GM12878 (cell line): ENCODE measurements around the gene ROM1. TPM values are rescaled to one million over a fixed set of nuclear protein-coding genes. Genes with fewer than 3 reads are reported as not detected.
A peak's percentile ranks its signal among the peaks of the same experiment; 100 is the strongest.

ENCODE experiments used
- ATAC-seq: fragments of 200-7000 bp; cut with Tn5 transposase; 3 replicates; pipeline ENCODE4 v1.9.1; 2020; ENCODE audit warnings: mild to moderate bottlenecking, moderate library complexity
- BruUV-seq: library from RNA; stranded (reverse); fragments of 400-500 nt; replicated peaks from 2 replicates; lab custom pipeline; 2021; lab: Mats Ljungman, UMichigan
- CTCF ChIA-PET: fragments of 300-600 bp; sonication (Branson Sonifier 250); formaldehyde crosslinking; extraction: SDS; loops from one replicate; lab custom pipeline; 2021; ENCODE audit warnings: inconsistent platforms; lab: Yijun Ruan, JAX
- POLR2A ChIA-PET: fragments of 350-600 bp; formaldehyde crosslinking; extraction: SDS; loops from one replicate; lab custom pipeline; 2021; ENCODE audit warnings: inconsistent platforms; lab: Charles Lee
- RAD21 ChIA-PET: fragments of 300-600 bp; sonication (Branson Sonifier 250); formaldehyde crosslinking; loops from one replicate; lab custom pipeline; 2023; ENCODE audit warnings: antibody characterized with exemption; ENCODE audit not compliant: unreplicated experiment; lab: Charles Lee
- SMC1A ChIA-PET: fragments of 300-600 bp; sonication (Branson Sonifier 250); formaldehyde crosslinking; loops from one replicate; lab custom pipeline; 2023; ENCODE audit not compliant: unreplicated experiment, uncharacterized antibody; lab: Charles Lee
- DNase-seq: peaks from one replicate; pipeline ENCODE4 v3.0.0-alpha.2; 2011; ENCODE audit warnings: low read depth, low spot score
- FAIRE-seq: peaks from 3 replicates; lab custom pipeline; 2011; peaks lifted over from hg19 to GRCh38; lab: Jason Lieb, UNC
- H2AFZ ChIP-seq: 2 replicates; pipeline ENCODE4 v1.6.0; 2011; ENCODE audit warnings: low read depth, low read length, control low read depth; ENCODE audit not compliant: control insufficient read depth
- H3K27ac ChIP-seq: 2 replicates; pipeline ENCODE4 v1.5.1; 2011; ENCODE audit warnings: control low read depth; ENCODE audit not compliant: control insufficient read depth, insufficient read depth
- H3K27me3 ChIP-seq, 2 experiments: replicated peaks in 1 of 2; 2 replicates each; pipeline versions ENCODE4 v1.6.0 to v1.6.1; 2011; ENCODE audit warnings: low read length in 1 of 2; ENCODE audit not compliant: control insufficient read depth in 2 of 2, insufficient read depth in 2 of 2
- H3K36me3 ChIP-seq, 2 experiments: 2 replicates each; pipeline ENCODE4 v1.5.1; 2011; ENCODE audit warnings: low read length in 1 of 2; ENCODE audit not compliant: control insufficient read depth in 2 of 2, insufficient read depth in 2 of 2
- H3K4me1 ChIP-seq: 2 replicates; pipeline ENCODE4 v1.6.1; 2011; ENCODE audit warnings: mild to moderate bottlenecking, low read length, moderate library complexity, mixed read lengths; ENCODE audit not compliant: control insufficient read depth, insufficient read depth
- H3K4me2 ChIP-seq: 2 replicates; pipeline ENCODE4 v1.6.0; 2011; ENCODE audit warnings: control low read depth; ENCODE audit not compliant: control insufficient read depth, insufficient read depth
- H3K4me3 ChIP-seq: fragments of 200-600 bp; sonication (generic); 2 replicates; pipeline ENCODE4 v1.5.1; 2016
- H3K79me2 ChIP-seq: 2 replicates; pipeline ENCODE4 v1.6.0; 2011; ENCODE audit warnings: low read length; ENCODE audit not compliant: control insufficient read depth, insufficient read depth
- H3K9ac ChIP-seq: 2 replicates; pipeline ENCODE4 v1.8.0; 2011; ENCODE audit warnings: low read length, control low read depth, mixed read lengths; ENCODE audit not compliant: control insufficient read depth, insufficient read depth
- H3K9me3 ChIP-seq: replicated peaks from 3 replicates; pipeline ENCODE4 v1.5.1; 2011; ENCODE audit warnings: mild to moderate bottlenecking, low read length; ENCODE audit not compliant: control insufficient read depth, insufficient read depth
- H4K20me1 ChIP-seq: 2 replicates; pipeline ENCODE4 v1.6.0; 2011; ENCODE audit not compliant: control insufficient read depth, insufficient read depth
- BMI1 ChIP-seq: fragments of 450-650 bp; IDR thresholded peaks from 2 replicates; pipeline ENCODE4 v1.6.1; 2016; ENCODE audit warnings: mild to moderate bottlenecking, moderate library complexity, borderline replicate concordance
- CHD1 ChIP-seq: IDR thresholded peaks from 2 replicates; pipeline ENCODE4 v1.6.1; 2012; ENCODE audit warnings: low read depth, low read length, improper control_type of control experiment
- FOXM1 ChIP-seq: IDR thresholded peaks from 2 replicates; pipeline ENCODE4 v1.6.1; 2012; ENCODE audit warnings: low read depth, mild to moderate bottlenecking, inconsistent platforms, low read length, moderate library complexity
- GATAD2B ChIP-seq: fragments of 450-650 bp; conservative IDR thresholded peaks from 2 replicates; pipeline ENCODE4 v1.6.1; 2017; ENCODE audit warnings: low read depth, mild to moderate bottlenecking, moderate library complexity
- IRF3 ChIP-seq: fragments of 450-650 bp; IDR thresholded peaks from 2 replicates; pipeline ENCODE4 v1.6.1; 2014; ENCODE audit warnings: mild to moderate bottlenecking
- TCF3 ChIP-seq: IDR thresholded peaks from 2 replicates; pipeline ENCODE4 v1.6.1; 2012; ENCODE audit warnings: low read depth, mild to moderate bottlenecking, low read length, borderline replicate concordance; ENCODE audit not compliant: insufficient read depth
- WGBS: methylation state at CpG from one replicate; pipeline ENCODE4 v1.1.6; 2016; ENCODE audit warnings: low lambda C conversion rate; ENCODE audit not compliant: insufficient replicate concordance, insufficient coverage; ENCODE audit errors: missing lambda C conversion rate; 5-methylcytosine and 5-hydroxymethylcytosine counted together
- in situ Hi-C: fragments of 300-500 bp; cut with MboI; formaldehyde crosslinking; loops from 9 replicates; pipeline ENCODE4 v1.14.3; 2018; ENCODE audit warnings: mixed read lengths
- intact Hi-C: fragments of 100-400 bp; cut with micrococcal nuclease; formaldehyde crosslinking; loops from one replicate; pipeline ENCODE4 v1.14.2; 2022; ENCODE audit not compliant: unreplicated experiment
- polyA plus RNA-seq, 11 experiments: library from polyadenylated mRNA; depleted of rRNA in 4 of 11; unstranded in 6 of 11; stranded (reverse) in 5 of 11; fragments of >200 nt; fragmentation: Nextera tagmentation in 4 of 11; fragmentation: Illumina TruSeq in 1 of 11; extraction: Ambion mirVana in 4 of 11; extraction: Trizol in 1 of 11; gene quantifications; 1 replicate in 1 of 11; 2 replicates in 10 of 11; pipeline versions ENCODE4 v1.2.1 to v1.2.3, GENCODE V29; 2011 to 2016; ENCODE audit warnings: inconsistent platforms in 2 of 11, missing spikeins in 2 of 11, low read depth in 1 of 11
- total RNA-seq, 4 experiments: library from RNA; depleted of rRNA in 3 of 4; stranded (reverse); fragments of >200 nt in 3 of 4; fragmentation: Illumina TruSeq in 1 of 4; extraction: Trizol in 1 of 4; gene quantifications; 2 replicates each; pipeline versions ENCODE4 v1.2.1 to v1.2.3, GENCODE V29; 2013 to 2021
- TF ChIP-seq, protein P1 (sequence below): fragments of 450-650 bp; IDR thresholded peaks from 2 replicates; pipeline ENCODE4 v1.6.1; 2018; ENCODE audit warnings: borderline replicate concordance, mild to moderate bottlenecking; ENCODE audit not compliant: partially characterized antibody

ROM1 gene
- total and polyA plus RNA-seq, 10 of the 15 experiments (the other 5 are each of a cell fraction or from before 2014, with no cell fraction given) = 0.42 to 3.0 (median 1.1) TPM

DNA sequence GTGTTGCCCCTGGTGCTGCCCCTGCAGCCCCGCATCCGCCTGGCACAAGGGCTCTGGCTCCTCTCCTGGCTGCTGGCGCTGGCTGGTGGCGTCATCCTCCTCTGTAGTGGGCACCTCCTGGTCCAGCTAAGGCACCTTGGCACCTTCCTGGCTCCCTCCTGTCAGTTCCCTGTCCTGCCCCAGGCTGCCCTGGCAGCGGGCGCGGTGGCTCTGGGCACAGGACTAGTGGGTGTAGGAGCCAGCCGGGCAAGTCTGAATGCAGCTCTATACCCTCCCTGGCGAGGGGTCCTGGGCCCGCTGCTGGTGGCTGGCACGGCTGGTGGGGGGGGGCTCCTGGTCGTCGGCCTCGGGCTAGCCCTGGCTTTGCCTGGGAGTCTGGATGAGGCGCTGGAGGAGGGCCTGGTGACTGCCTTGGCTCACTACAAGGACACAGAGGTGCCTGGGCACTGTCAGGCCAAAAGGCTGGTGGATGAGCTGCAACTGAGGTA lies 278 bp downstream of the ROM1 start:
- RAD21 ChIA-PET = interaction anchor here (1.7 kb wide), 1 partner anchor 9 kb away, joined by 6 read pairs; the partner anchor contains the start of gene B3GAT3
- H3K9ac ChIP-seq = no peak overlapping the region
- no peaks in the 10 kb centered on the region for H4K20me1 ChIP-seq
- POLR2A ChIA-PET = interaction anchor here (0.8 to 1.3 kb wide), 2 partner anchors 8 to 22 kb away, joined by 3 to 12 read pairs; partner anchors contain the start of genes B3GAT3 and TUT1
- DNase-seq = no peak
- no peak overlapping the region for H2AFZ ChIP-seq
- no peaks in the 10 kb centered on the region for H3K9me3 ChIP-seq
- CTCF ChIA-PET = no interaction called here
- SMC1A ChIA-PET = interaction anchor here (0.9 kb wide), 1 partner anchor 42 kb away, joined by 3 read pairs; no protein-coding TSS in a partner anchor
- no peak for FAIRE-seq
- H3K4me3 ChIP-seq = no peak overlapping the region
- no peak overlapping the region for H3K4me2 ChIP-seq
- H3K4me1 ChIP-seq = peaks cover 8% of the 10 kb centered on the region
- WGBS = 73% methylated on average over 13 of the region's 15 CpGs
- H3K79me2 ChIP-seq = peaks cover 16% of the 10 kb centered on the region
- no peak for ATAC-seq
- in situ Hi-C loops = no loop called here
- H3K27me3 ChIP-seq = no peaks in the 10 kb centered on the region
- intact Hi-C loops = loop anchor here (5.0 kb wide), 1 partner anchor 59 kb away; the partner anchor contains the start of genes LBHD1 and UQCC3
- TF ChIP-seq TCF3 (no peak), IRF3 (no peak), FOXM1 (no peak), CHD1 (no peak), GATAD2B (peak; percentile 33; the same call in 1 of the 2 replicates), BMI1 (no peak)
- TF ChIP-seq, protein P1, sequence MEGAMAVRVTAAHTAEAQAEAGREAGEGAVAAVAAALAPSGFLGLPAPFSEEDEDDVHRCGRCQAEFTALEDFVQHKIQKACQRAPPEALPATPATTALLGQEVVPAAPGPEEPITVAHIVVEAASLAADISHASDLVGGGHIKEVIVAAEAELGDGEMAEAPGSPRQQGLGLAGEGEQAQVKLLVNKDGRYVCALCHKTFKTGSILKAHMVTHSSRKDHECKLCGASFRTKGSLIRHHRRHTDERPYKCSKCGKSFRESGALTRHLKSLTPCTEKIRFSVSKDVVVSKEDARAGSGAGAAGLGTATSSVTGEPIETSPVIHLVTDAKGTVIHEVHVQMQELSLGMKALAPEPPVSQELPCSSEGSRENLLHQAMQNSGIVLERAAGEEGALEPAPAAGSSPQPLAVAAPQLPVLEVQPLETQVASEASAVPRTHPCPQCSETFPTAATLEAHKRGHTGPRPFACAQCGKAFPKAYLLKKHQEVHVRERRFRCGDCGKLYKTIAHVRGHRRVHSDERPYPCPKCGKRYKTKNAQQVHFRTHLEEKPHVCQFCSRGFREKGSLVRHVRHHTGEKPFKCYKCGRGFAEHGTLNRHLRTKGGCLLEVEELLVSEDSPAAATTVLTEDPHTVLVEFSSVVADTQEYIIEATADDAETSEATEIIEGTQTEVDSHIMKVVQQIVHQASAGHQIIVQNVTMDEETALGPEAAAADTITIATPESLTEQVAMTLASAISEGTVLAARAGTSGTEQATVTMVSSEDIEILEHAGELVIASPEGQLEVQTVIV = no peak
- BruUV-seq = no TSS peak
- H3K27ac ChIP-seq = no peak overlapping the region
- H3K36me3 ChIP-seq = no peaks in the 10 kb centered on the region; a peak in 2 of 4 replicates
